K562 (cell line): ENCODE data around the gene ULBP2. TPM values are rescaled to one million over a fixed set of nuclear protein-coding genes. Genes with fewer than 3 reads are reported as not detected.

Source experiments
- ATAC-seq: fragments of 200-7000 bp; cut with Tn5 transposase; 3 replicates; pipeline ENCODE4 v1.9.1; 2020; ENCODE audit warnings: moderate library complexity
- BruUV-seq: library from RNA; stranded (reverse); fragments of 400-500 nt; replicated peaks from 2 replicates; lab custom pipeline; 2021; lab: Mats Ljungman, UMichigan
- CTCF ChIA-PET: fragments of 300-600 bp; formaldehyde crosslinking; extraction: SDS; loops from one replicate; lab custom pipeline; 2021; ENCODE audit warnings: low intra/inter-chr PET ratio; lab: Yijun Ruan, JAX
- POLR2A ChIA-PET: fragments of 300-600, 350-650 bp; sonication (Branson Sonifier 250); formaldehyde crosslinking; extraction: SDS; loops from one replicate; lab custom pipeline; 2021; ENCODE audit warnings: antibody characterized with exemption, inconsistent platforms; lab: Yijun Ruan, JAX
- DNase-seq, 4 experiments: peaks; one replicate each; pipeline versions ENCODE4 v3.0.0 to v3.0.0-alpha.2; 2011 to 2018; ENCODE audit warnings: low spot score in 3 of 4, mixed read lengths in 3 of 4; ENCODE audit errors: extremely low read depth in 1 of 4
- FAIRE-seq: peaks from 2 replicates; lab custom pipeline; 2011; peaks lifted over from hg19 to GRCh38; lab: Jason Lieb, UNC
- H2AFZ ChIP-seq: 2 replicates; pipeline ENCODE4 v1.6.0; 2011; ENCODE audit warnings: low read depth, low read length, control low read depth, inconsistent platforms
- H3K27ac ChIP-seq: fragments of 200-600 bp; 3 replicates; pipeline ENCODE4 v1.8.0; 2011; ENCODE audit warnings: low read depth, mild to moderate bottlenecking, control low read depth, inconsistent platforms, low read length, moderate library complexity, mixed read lengths; ENCODE audit errors: extremely low read depth
- H3K27me3 ChIP-seq, 2 experiments: fragments of 300-600 bp in 1 of 2; 2 replicates in 1 of 2; 3 replicates in 1 of 2; pipeline versions ENCODE4 v1.6.0 to v1.8.0; 2011; ENCODE audit warnings: inconsistent platforms in 2 of 2, low read length in 2 of 2, mild to moderate bottlenecking in 1 of 2, mixed read lengths in 1 of 2, moderate library complexity in 1 of 2; ENCODE audit not compliant: control insufficient read depth in 2 of 2, insufficient read depth in 2 of 2
- H3K36me3 ChIP-seq: fragments of 300-600 bp; 3 replicates; pipeline ENCODE4 v1.8.0; 2011; ENCODE audit warnings: mild to moderate bottlenecking, low read length, inconsistent platforms; ENCODE audit not compliant: control insufficient read depth, insufficient read depth
- H3K4me1 ChIP-seq, 2 experiments: fragments of 200-600 bp in 1 of 2; replicated peaks in 1 of 2; 2 replicates in 1 of 2; 3 replicates in 1 of 2; pipeline versions ENCODE4 v1.5.1 to v1.8.0; 2011; ENCODE audit warnings: inconsistent platforms in 2 of 2, low read length in 2 of 2, mild to moderate bottlenecking in 1 of 2, mixed read lengths in 1 of 2, moderate library complexity in 1 of 2; ENCODE audit not compliant: control insufficient read depth in 2 of 2, insufficient read depth in 2 of 2
- H3K4me2 ChIP-seq: 2 replicates; pipeline ENCODE4 v1.6.1; 2011; ENCODE audit warnings: low read length, control low read depth, inconsistent platforms, mixed read lengths; ENCODE audit not compliant: insufficient read depth
- H3K4me3 ChIP-seq: fragments of 200-600 bp; sonication (generic), shearing (Covaris generic); 2 replicates; pipeline ENCODE4 v1.5.1; 2016; ENCODE audit warnings: control low read depth, inconsistent platforms
- H3K79me2 ChIP-seq: fragments of 200-600 bp; 3 replicates; pipeline ENCODE4 v1.8.0; 2011; ENCODE audit warnings: low read length, inconsistent platforms; ENCODE audit not compliant: control insufficient read depth, insufficient read depth
- H3K9ac ChIP-seq, 2 experiments: 2 replicates each; pipeline versions ENCODE4 v1.6.0 to v1.6.1; 2011; ENCODE audit warnings: low read depth in 2 of 2, low read length in 2 of 2, control low read depth in 1 of 2, inconsistent platforms in 1 of 2, mild to moderate bottlenecking in 1 of 2, mixed read lengths in 1 of 2; ENCODE audit not compliant: insufficient read depth in 1 of 2
- H3K9me1 ChIP-seq: one replicate; pipeline ENCODE4 v1.6.0; 2011; ENCODE audit warnings: inconsistent platforms, mild to moderate bottlenecking, low read length, moderate library complexity; ENCODE audit not compliant: control insufficient read depth, insufficient read depth
- H3K9me3 ChIP-seq: replicated peaks from 2 replicates; pipeline ENCODE4 v1.5.1; 2011; ENCODE audit warnings: low read depth, low read length, inconsistent platforms; ENCODE audit not compliant: control insufficient read depth, insufficient read depth
- H4K20me1 ChIP-seq: replicated peaks from 2 replicates; pipeline ENCODE4 v1.6.1; 2011; ENCODE audit warnings: low read length, inconsistent platforms, mixed read lengths; ENCODE audit not compliant: control insufficient read depth, insufficient read depth
- BDP1 ChIP-seq: IDR thresholded peaks from 3 replicates; pipeline ENCODE4 v1.6.1; 2011; ENCODE audit not compliant: insufficient read length, insufficient read depth
- BRCA1 ChIP-seq, 2 experiments: fragments of 450-650 bp in 1 of 2; sonication (generic) in 1 of 2; formaldehyde crosslinking in 1 of 2; IDR thresholded peaks; 2 replicates each; pipeline versions ENCODE4 v1.5.0 to v1.6.1; 2017 to 2020; ENCODE audit warnings: mild to moderate bottlenecking in 1 of 2, missing genetic modification reagents in 1 of 2
- BRD4 ChIP-seq: fragments of 200-600 bp; sonication (generic); IDR thresholded peaks from 2 replicates; pipeline ENCODE4 v1.6.1; 2017; ENCODE audit warnings: inconsistent platforms
- CBFB ChIP-seq: sonication (generic); formaldehyde crosslinking; IDR thresholded peaks from 2 replicates; pipeline ENCODE4 v1.4.0; 2020; ENCODE audit warnings: mild to moderate bottlenecking, missing genetic modification reagents
- ELF4 ChIP-seq: fragments of 450-650 bp; formaldehyde crosslinking; IDR thresholded peaks from 2 replicates; pipeline ENCODE4 v1.4.0; 2022; ENCODE audit warnings: missing genetic modification characterization
- FOXK1 ChIP-seq: sonication (generic); formaldehyde crosslinking; IDR thresholded peaks from 2 replicates; pipeline ENCODE4 v1.8.0; 2022; ENCODE audit warnings: missing genetic modification reagents, mild to moderate bottlenecking, borderline replicate concordance
- ID3 ChIP-seq, 2 experiments: fragments of 250-450 bp in 1 of 2; fragments of 450-650 bp in 1 of 2; sonication (Bioruptor Pico) in 1 of 2; IDR thresholded peaks; 2 replicates each; pipeline versions ENCODE4 v1.6.1 to v1.8.0; 2016 to 2021; ENCODE audit warnings: mild to moderate bottlenecking in 2 of 2, moderate library complexity in 2 of 2, missing compliant biosample characterization in 1 of 2, missing genetic modification characterization in 1 of 2
- IFI16 ChIP-seq: fragments of 250-450 bp; sonication (Bioruptor Pico); IDR thresholded peaks from 2 replicates; pipeline ENCODE4 v2.1.2; 2022; ENCODE audit warnings: mild to moderate bottlenecking, inconsistent platforms
- NCOA6 ChIP-seq: fragments of 450-650 bp; IDR thresholded peaks from 2 replicates; pipeline ENCODE4 v1.6.1; 2017; ENCODE audit warnings: mild to moderate bottlenecking
- PHF8 ChIP-seq: fragments of 200-600 bp; sonication (generic); IDR thresholded peaks from 2 replicates; pipeline ENCODE4 v1.6.1; 2012; ENCODE audit warnings: mixed run types, mild to moderate bottlenecking, inconsistent platforms, low read length, moderate library complexity, borderline replicate concordance
- SPI1 ChIP-seq: IDR thresholded peaks from 2 replicates; pipeline ENCODE4 v1.6.1; 2011; ENCODE audit warnings: low read depth, low read length, control low read depth, borderline replicate concordance
- THRB ChIP-seq: fragments of 450-650 bp; formaldehyde crosslinking; conservative IDR thresholded peaks from 2 replicates; pipeline ENCODE4 v1.4.0; 2022; ENCODE audit warnings: mild to moderate bottlenecking, missing genetic modification characterization
- ZNF217 ChIP-seq: sonication (generic); formaldehyde crosslinking; IDR thresholded peaks from 2 replicates; pipeline ENCODE4 v1.8.0; 2022; ENCODE audit warnings: mild to moderate bottlenecking, missing genetic modification reagents
- ZNF444 ChIP-seq: fragments of 250-450 bp; sonication (Bioruptor Pico); IDR thresholded peaks from 2 replicates; pipeline ENCODE4 v1.4.0; 2020; ENCODE audit warnings: mild to moderate bottlenecking, moderate library complexity
- ZNF699 ChIP-seq: fragments of 250-450 bp; sonication (Bioruptor Pico); IDR thresholded peaks from 2 replicates; pipeline ENCODE4 v1.8.0; 2021; ENCODE audit warnings: mild to moderate bottlenecking, moderate library complexity; ENCODE audit not compliant: insufficient replicate concordance
- whole genome bisulfite sequencing: fragments of 100-300 bp; shearing (Covaris generic); methylation state at CpG from one replicate; pipeline ENCODE4 v1.1.6; 2016; ENCODE audit warnings: low coverage, mixed read lengths; ENCODE audit not compliant: insufficient coverage; ENCODE audit errors: missing lambda C conversion rate; 5-methylcytosine and 5-hydroxymethylcytosine counted together
- in situ Hi-C: fragments of 300-500 bp; cut with MboI; formaldehyde crosslinking; loops from 4 replicates; pipeline ENCODE4 v1.15.0; 2018; ENCODE audit warnings: inconsistent platforms, mixed read lengths
- intact Hi-C: fragments of 100-400 bp; cut with micrococcal nuclease; formaldehyde crosslinking; loops from 2 replicates; pipeline ENCODE4 v1.14.2; 2022
- polyA plus RNA-seq, 8 experiments: library from polyadenylated mRNA; depleted of rRNA in 4 of 8; stranded (reverse) in 5 of 8; unstranded in 3 of 8; fragments of >200 nt; fragmentation: Nextera tagmentation in 2 of 8; fragmentation: Illumina TruSeq in 1 of 8; extraction: Ambion mirVana in 2 of 8; extraction: Trizol in 1 of 8; gene quantifications; 2 replicates each; pipeline versions ENCODE4 v1.2.1 to v1.2.3, GENCODE V29; 2011 to 2014; ENCODE audit warnings: inconsistent platforms in 1 of 8, missing spikeins in 1 of 8
- total RNA-seq, 7 experiments: library from RNA; depleted of rRNA in 6 of 7; stranded (reverse); fragments of >200 nt in 6 of 7; fragmentation: Illumina TruSeq in 2 of 7; extraction: Trizol in 2 of 7; gene quantifications; 2 replicates each; pipeline versions ENCODE4 v1.2.1 to v1.2.3, GENCODE V29; 2011 to 2021; ENCODE audit warnings: low replicate concordance in 1 of 7
- TF ChIP-seq, protein P1 (sequence below): fragments of 450-650 bp; formaldehyde crosslinking; IDR thresholded peaks from 2 replicates; pipeline ENCODE4 v1.4.0; 2022; ENCODE audit warnings: missing genetic modification characterization

The ULBP2 gene
- total and polyA plus RNA-seq, 9 of the 15 experiments (the other 6 are each of a cell fraction or from before 2014, with no cell fraction given) = 0.50 to 5.3 (median 1.2) TPM

GRCh38 chr6:149913540-149914240 lies 28.1 kb upstream of the ULBP2 start:
- peaks cover 19 to 67% of the 10 kb centered on the region in 2 experiments; a peak in 4 of 5 replicates for H3K27me3 ChIP-seq
- H3K4me2 ChIP-seq = no peak overlapping the region
- H3K79me2 ChIP-seq = no peaks in the 10 kb centered on the region
- H3K4me3 ChIP-seq = no peak overlapping the region
- no peak for TF ChIP-seq ZNF217
- no peak for TF ChIP-seq NCOA6
- no peak for TF ChIP-seq IFI16 (CRISPR knock-in tag)
- TF ChIP-seq, protein P1, sequence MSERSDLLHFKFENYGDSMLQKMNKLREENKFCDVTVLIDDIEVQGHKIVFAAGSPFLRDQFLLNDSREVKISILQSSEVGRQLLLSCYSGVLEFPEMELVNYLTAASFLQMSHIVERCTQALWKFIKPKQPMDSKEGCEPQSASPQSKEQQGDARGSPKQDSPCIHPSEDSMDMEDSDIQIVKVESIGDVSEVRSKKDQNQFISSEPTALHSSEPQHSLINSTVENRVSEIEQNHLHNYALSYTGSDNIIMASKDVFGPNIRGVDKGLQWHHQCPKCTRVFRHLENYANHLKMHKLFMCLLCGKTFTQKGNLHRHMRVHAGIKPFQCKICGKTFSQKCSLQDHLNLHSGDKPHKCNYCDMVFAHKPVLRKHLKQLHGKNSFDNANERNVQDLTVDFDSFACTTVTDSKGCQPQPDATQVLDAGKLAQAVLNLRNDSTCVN (CRISPR knock-in tag) = 0 out of 2 replicates have a peak, but pooled peaks have one; percentile 56
- TF ChIP-seq ZNF699 = no peak
- no peak for TF ChIP-seq FOXK1 (CRISPR knock-in tag)
- TF ChIP-seq ZNF444 (CRISPR knock-in tag) = no peak
- no peak for TF ChIP-seq BDP1
- no peak for TF ChIP-seq BRCA1 (IDR thresholded peaks at IDR 0.05)
- TF ChIP-seq BRCA1 (CRISPR knock-in tag; IDR thresholded peaks at IDR 0.05) = no peak
- no peak for TF ChIP-seq BRD4
- TF ChIP-seq ELF4 = peak; percentile 61; the same call in 1 of the 2 replicates
- peak; percentile 36; the same call in 1 of the 2 replicates for TF ChIP-seq THRB (CRISPR knock-in tag)
- no peak for TF ChIP-seq CBFB
- no peak for TF ChIP-seq PHF8
- no peak for TF ChIP-seq ID3 (CRISPR knock-in tag; IDR thresholded peaks at IDR 0.05)
- 0 out of 2 replicates have a peak, but pooled peaks have one; percentile 21 for TF ChIP-seq ID3 (tag; IDR thresholded peaks at IDR 0.05)
- TF ChIP-seq SPI1 = no peak
- TF ChIP-seq, all 486 proteins: peak for 4
- ChIA-PET POLR2A (interaction anchor here (0.7 to 1.6 kb wide), 3 partner anchors 8 to 68 kb away, joined by 3 to 7 read pairs (median 3); no protein-coding TSS in a partner anchor), CTCF (no interaction called here)
- Histone ChIP-seq H4K20me1 (peaks cover 4% of the 10 kb centered on the region; the same call in 1 of the 2 replicates), H3K9me3 (peaks cover 4% of the 10 kb centered on the region; the same call in 1 of the 2 replicates), H3K27ac (no peak overlapping the region), H3K4me1 (peaks cover 0 to 3% of the 10 kb centered on the region in 2 experiments; a peak in 3 of 5 replicates), H3K9ac (no peak overlapping the region), H3K36me3 (no peaks in the 10 kb centered on the region), H2AFZ (no peak overlapping the region), H3K9me1 (no peaks in the 10 kb centered on the region)
- DNase-seq = no peak
- 3% methylated on average over 9 of the region's 9 CpGs for WGBS
- no peak for ATAC-seq
- intact Hi-C loops (no loop called here), in situ Hi-C loops (loop anchor here (25.0 kb wide), 1 partner anchor 876 kb away; no protein-coding TSS in a partner anchor)
- FAIRE-seq = peak; percentile 72
- BruUV-seq = no TSS peak
